ENCODE data around the gene RAB3GAP2.
"Not testable (repeated sequence)": the region's sequence is repeated elsewhere in the genome, so short reads cannot be mapped to it uniquely, and the experiment has no call there.

DNA sequence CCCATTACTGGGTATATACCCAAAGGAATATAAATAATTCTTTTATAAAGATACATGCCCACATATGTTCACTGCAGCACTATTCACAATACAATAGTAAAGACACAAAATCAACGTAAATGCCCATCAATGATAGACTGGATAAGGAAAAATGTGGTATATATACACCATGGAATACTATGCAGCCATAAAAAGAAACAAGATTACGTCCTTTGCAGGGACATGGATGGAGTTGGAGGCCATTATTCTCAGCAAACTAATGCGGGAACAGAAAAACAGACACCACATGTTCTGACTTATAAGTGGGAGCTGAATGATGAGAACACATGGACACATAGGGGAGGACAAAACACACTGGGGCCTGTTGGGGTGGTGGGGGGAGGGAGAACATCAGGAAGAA is 12.0 kb downstream of the RAB3GAP2 start:
- not testable (repeated sequence) for TF ChIP-seq EZH2phosphoT487 (IDR thresholded peaks at IDR 0.05; ENCODE audit: borderline replicate concordance, low read length)
- TF ChIP-seq, protein P1, sequence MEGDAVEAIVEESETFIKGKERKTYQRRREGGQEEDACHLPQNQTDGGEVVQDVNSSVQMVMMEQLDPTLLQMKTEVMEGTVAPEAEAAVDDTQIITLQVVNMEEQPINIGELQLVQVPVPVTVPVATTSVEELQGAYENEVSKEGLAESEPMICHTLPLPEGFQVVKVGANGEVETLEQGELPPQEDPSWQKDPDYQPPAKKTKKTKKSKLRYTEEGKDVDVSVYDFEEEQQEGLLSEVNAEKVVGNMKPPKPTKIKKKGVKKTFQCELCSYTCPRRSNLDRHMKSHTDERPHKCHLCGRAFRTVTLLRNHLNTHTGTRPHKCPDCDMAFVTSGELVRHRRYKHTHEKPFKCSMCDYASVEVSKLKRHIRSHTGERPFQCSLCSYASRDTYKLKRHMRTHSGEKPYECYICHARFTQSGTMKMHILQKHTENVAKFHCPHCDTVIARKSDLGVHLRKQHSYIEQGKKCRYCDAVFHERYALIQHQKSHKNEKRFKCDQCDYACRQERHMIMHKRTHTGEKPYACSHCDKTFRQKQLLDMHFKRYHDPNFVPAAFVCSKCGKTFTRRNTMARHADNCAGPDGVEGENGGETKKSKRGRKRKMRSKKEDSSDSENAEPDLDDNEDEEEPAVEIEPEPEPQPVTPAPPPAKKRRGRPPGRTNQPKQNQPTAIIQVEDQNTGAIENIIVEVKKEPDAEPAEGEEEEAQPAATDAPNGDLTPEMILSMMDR (IDR thresholded peaks at IDR 0.05; ENCODE audit: low read depth, low read length, poor library complexity, severe bottlenecking) = not testable (repeated sequence)
